Measurements from ENCODE around the gene CCNO. TPM values are rescaled to one million over a fixed set of nuclear protein-coding genes. Genes with fewer than 3 reads are reported as not detected.

The CCNO gene
- total and polyA plus RNA-seq, 11 donors = 0.04 to 0.36 (median 0.23) TPM; not detected in 8

DNA sequence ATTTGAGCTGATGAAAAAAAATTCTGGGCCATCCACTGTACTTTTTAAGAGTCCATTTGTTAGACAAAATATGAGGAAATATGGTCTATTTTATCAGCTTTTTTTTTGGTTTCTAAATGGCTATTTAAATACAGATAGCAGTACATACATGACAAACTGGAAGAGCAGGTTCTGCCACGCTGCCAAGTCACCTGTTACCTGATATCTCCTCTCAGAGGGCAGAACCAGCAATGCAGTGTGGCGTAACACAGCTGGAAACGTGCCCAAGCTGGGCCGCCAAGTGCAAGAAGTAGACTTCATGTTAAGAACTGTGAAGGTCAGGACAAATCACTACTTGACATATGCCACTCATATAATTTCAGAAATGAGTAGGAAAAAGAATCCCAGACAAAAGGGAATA lies 14.4 kb downstream of the CCNO start:
- ATAC-seq = no peak

DNA sequence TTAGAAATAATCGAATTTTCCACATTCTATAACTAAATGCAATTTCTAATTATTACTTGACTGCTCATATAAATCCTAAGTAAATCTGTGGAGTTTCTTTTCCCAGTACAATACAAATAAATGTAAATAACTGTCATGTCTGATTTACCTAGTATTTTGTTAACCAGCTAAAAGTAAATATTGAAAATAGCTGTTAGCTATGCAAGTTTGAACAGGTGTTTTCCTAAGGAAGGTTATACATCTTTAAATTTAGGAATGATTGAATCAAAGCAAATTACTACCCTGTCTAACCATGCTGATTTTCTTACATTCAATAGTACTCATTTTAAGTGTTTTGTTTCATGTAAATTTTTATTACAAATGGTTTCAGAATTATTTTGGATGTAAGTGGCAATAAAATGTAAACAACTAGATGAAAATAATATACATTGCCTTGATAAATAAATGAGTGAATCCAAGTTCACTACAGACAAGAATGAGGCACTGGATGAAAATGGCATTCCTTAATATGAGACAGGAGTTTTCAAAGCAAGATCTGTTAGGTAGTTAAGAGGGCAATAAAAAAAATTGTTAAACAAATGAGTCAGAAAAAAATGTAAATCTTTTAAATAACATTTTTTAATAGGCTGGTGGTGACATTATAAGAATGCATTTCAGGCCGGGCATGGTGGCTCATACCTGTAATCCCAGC lies 22.1 kb downstream of the CCNO start:
- WGBS, 4 donors = 79 to 88% (median 87%) methylated on average over 2 of the region's 2 CpGs
- peaks cover 0 to 25% (median 2%) of the 10 kb centered on the region in 9 donors for H3K27me3 ChIP-seq
- no peaks in the 10 kb centered on the region for H3K36me3 ChIP-seq
- TF ChIP-seq POLR2A (IDR thresholded peaks at IDR 0.05) = no peak
- TF ChIP-seq, protein P1, sequence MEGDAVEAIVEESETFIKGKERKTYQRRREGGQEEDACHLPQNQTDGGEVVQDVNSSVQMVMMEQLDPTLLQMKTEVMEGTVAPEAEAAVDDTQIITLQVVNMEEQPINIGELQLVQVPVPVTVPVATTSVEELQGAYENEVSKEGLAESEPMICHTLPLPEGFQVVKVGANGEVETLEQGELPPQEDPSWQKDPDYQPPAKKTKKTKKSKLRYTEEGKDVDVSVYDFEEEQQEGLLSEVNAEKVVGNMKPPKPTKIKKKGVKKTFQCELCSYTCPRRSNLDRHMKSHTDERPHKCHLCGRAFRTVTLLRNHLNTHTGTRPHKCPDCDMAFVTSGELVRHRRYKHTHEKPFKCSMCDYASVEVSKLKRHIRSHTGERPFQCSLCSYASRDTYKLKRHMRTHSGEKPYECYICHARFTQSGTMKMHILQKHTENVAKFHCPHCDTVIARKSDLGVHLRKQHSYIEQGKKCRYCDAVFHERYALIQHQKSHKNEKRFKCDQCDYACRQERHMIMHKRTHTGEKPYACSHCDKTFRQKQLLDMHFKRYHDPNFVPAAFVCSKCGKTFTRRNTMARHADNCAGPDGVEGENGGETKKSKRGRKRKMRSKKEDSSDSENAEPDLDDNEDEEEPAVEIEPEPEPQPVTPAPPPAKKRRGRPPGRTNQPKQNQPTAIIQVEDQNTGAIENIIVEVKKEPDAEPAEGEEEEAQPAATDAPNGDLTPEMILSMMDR (IDR thresholded peaks at IDR 0.05) = no peak
- no peak overlapping the region for H3K4me3 ChIP-seq
- no peak overlapping the region for H3K27ac ChIP-seq
- ATAC-seq (no peak), DNase-seq (no peak)
- intact Hi-C loops (cut with DNase I) = no loop called here
- no peaks in the 10 kb centered on the region for H3K9me3 ChIP-seq
- no peaks in the 10 kb centered on the region for H3K4me1 ChIP-seq

More for the DNA sequence above, 14.4 kb downstream of the CCNO start:
- TF ChIP-seq, protein P1 (IDR thresholded peaks at IDR 0.05) = no peak
- no peak for TF ChIP-seq POLR2A (IDR thresholded peaks at IDR 0.05)
- Histone ChIP-seq H3K27me3 (peaks cover 41 to 80% (median 57%) of the 10 kb centered on the region in 9 donors), H3K27ac (no peak overlapping the region), H3K36me3 (no peaks in the 10 kb centered on the region), H3K4me3 (no peak overlapping the region), H3K9me3 (no peaks in the 10 kb centered on the region), H3K4me1 (peaks cover 0 to 22% (median 8%) of the 10 kb centered on the region in 12 donors)
- no peak for DNase-seq
- intact Hi-C loops (cut with DNase I) = no loop called here
- WGBS, 4 donors = 60 to 80% (median 63%) methylated on average over 4 of the region's 4 CpGs

DNA sequence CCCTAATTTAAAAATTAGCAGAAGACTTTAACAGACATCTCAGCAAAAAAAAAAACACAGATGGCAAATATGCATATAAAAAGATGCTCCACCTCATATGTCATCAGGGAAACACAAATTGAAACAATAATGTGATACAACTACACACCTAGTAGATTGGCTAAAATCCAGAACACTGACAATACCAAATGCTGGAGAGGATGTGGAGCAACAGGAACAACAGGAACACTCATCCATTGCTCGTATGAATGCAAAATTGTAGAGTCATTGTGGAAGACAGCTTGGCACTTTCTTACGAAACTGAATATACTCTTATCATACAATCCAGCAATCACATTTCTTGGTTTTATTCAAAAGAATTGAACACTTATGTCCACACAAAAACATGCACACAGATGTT lies 28.4 kb downstream of the CCNO start:
- WGBS, 4 donors = 37 to 63% (median 51%) methylated on average over 2 of the region's 2 CpGs
- H3K36me3 ChIP-seq = no peaks in the 10 kb centered on the region
- H3K27ac ChIP-seq = no peak overlapping the region
- H3K9me3 ChIP-seq = no peaks in the 10 kb centered on the region
- no peak overlapping the region for H3K4me3 ChIP-seq
- no peak for DNase-seq
- H3K4me1 ChIP-seq = no peaks in the 10 kb centered on the region
- intact Hi-C loops (cut with DNase I) = no loop called here
- H3K27me3 ChIP-seq = peaks cover 0 to 50% (median 3%) of the 10 kb centered on the region in 9 donors
- TF ChIP-seq, protein P1 (IDR thresholded peaks at IDR 0.05) = no peak
- TF ChIP-seq POLR2A (IDR thresholded peaks at IDR 0.05) = no peak
- no peak for ATAC-seq

- intact Hi-C loops (cut with DNase I) = no loop called here
- Histone ChIP-seq H3K4me3 (no peak overlapping the region), H3K9me3 (no peaks in the 10 kb centered on the region), H3K27me3 (peaks cover 0 to 94% (median 50%) of the 10 kb centered on the region in 9 donors), H3K4me1 (no peaks in the 10 kb centered on the region), H3K27ac (no peak overlapping the region), H3K36me3 (no peaks in the 10 kb centered on the region)
- ATAC-seq = no peak
- DNase-seq = no peak
- TF ChIP-seq POLR2A (IDR thresholded peaks at IDR 0.05) = no peak
- TF ChIP-seq, protein P1 (IDR thresholded peaks at IDR 0.05) = no peak
- 89 to 95% (median 93%) methylated on average over 2 of the region's 2 CpGs for WGBS, 4 donors
Observed at GRCh38 chr5:55191165-55191564, 42.2 kb downstream of the CCNO start.
